Activated T-helper 1 cell treated with anti-CD3 and anti-CD28 coated beads, Interleukin-12 subunit alpha, Interleukin-12 subunit beta, Interleukin-2, Interleukin-4 antibody, amounts not matched to agents 30 ng/mL and 10 ng/mL and 1 ng/mL, durations not matched to agents 14 hours and 24 hours and 36 hours (primary cell): ENCODE data around the gene RAI1. TPM values are rescaled to one million over a fixed set of nuclear protein-coding genes. Genes with fewer than 3 reads are reported as not detected.

Source experiments
- DNase-seq: peaks from one replicate; pipeline ENCODE4 v3.0.0; 2021; ENCODE audit warnings: low spot score
- H3K27ac Mint-ChIP-seq: one replicate; pipeline ENCODE4 v1.8.0; 2021; ENCODE audit warnings: mild to moderate bottlenecking, mixed read lengths
- H3K27me3 Mint-ChIP-seq: one replicate; pipeline ENCODE4 v1.8.0; 2022; ENCODE audit warnings: mild to moderate bottlenecking, moderate library complexity, mixed read lengths; ENCODE audit not compliant: insufficient read depth
- H3K36me3 Mint-ChIP-seq: one replicate; pipeline ENCODE4 v1.8.0; 2021; ENCODE audit warnings: low read depth, mixed read lengths
- H3K4me1 Mint-ChIP-seq: one replicate; pipeline ENCODE4 v1.8.0; 2021; ENCODE audit warnings: low read depth, mixed read lengths
- H3K4me3 Mint-ChIP-seq: one replicate; pipeline ENCODE4 v1.8.0; 2021; ENCODE audit warnings: mild to moderate bottlenecking, moderate library complexity, mixed read lengths
- H3K9me3 Mint-ChIP-seq: one replicate; pipeline ENCODE4 v1.8.0; 2021; ENCODE audit warnings: mixed read lengths
- intact Hi-C: fragments of 100-400 bp; cut with micrococcal nuclease; formaldehyde crosslinking; loops from one replicate; pipeline ENCODE4 v1.15.1; 2024
- total RNA-seq: library from RNA; stranded (reverse); gene quantifications from 2 replicates; pipeline ENCODE4 v1.2.3, GENCODE V29; 2022

The RAI1 gene
- total RNA-seq, 1 donor from 2014 or later, result 31.1 TPM

DNA sequence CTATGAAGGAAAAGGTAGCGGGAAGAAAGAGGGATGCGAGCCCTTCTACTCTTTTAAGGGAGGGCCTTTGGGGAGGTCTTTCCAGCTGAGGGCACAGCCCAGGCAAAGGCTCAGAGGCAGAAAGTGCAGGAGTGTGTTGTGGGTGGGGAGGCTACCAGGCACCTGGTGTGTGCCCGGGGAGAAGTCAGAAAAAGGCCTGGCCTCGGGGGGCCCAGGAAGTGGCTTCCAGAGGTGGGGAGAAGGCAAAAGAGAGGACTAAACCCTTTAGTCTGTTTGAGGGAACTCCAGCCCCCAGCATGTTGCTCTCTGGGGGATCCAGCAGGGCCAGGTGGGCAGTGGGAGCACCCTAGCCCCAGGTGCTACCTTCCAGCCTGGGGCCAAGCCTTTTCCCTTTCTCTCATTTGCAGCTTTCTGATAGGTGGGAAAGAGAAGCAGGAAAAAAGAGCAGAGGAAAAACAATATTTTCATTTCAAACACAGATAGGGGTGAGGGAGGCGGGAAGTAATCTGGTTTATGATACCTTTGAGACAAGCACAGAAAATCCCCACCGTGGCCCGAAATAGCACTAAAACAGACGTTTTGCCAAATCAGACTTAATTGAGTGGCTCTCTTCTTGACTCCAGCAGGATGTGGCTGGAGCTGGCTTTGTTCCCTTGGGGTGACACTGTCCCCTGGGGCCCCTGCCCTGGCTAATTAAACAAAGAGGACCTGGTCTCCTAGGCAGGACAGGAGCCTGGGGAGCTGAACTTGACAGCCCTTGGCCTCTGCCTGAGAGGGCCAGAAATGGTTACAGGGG is 10.4 kb downstream of the RAI1 start:
- intact Hi-C loops, result loop anchor here (5.0 kb wide), 1 partner anchor 396 kb away; the partner anchor contains the start of gene DRG2

DNA sequence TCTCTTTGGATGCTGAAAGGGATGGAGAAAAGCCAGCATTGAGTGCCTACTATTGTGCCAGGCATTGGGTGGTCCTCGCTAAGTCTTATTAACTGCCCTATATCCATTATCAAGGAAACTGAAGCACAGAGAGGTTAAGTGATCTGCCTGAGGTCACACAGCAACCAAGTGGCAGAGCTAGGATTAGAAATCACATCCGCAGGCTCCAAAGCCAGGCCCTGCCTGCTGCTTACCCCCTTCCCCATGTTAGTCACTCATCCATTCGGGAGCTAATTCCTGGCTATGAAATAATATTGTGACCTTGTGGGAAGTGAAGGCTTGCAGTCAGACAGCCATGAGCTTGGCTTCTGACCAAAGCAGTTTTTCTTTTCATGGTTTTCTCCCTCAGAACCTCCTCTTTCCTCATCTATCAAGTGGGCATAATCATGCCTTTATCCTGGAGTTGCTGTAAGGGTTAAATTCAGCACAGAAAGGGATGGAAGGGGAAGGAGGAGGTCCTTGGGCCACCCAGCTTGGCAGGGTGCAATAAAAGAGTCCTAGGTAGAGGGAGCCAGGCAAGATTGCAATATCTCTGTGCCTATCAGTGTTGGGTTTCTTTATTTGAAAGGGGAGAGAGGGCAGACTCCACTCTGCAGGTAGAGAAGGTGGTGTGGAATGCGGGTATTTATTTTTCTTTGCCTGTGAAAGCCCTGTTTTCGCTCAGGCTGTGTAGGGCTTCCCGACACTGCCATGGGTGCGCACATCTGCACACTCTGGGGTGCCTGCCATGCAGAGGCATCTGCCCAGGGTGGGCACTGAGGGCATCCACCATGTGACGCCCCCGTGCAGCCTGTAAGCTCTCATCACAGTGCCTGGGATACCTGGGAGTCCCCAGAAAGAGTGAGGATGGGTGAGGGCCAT is 11.3 kb downstream of the RAI1 start:
- H3K4me3 Mint-ChIP-seq, result peak overlapping the region; percentile 3
- H3K27me3 Mint-ChIP-seq, result no peaks in the 10 kb centered on the region
- peaks cover 67% of the 10 kb centered on the region for H3K4me1 Mint-ChIP-seq
- H3K9me3 Mint-ChIP-seq, result no peaks in the 10 kb centered on the region
- DNase-seq, result no peak
- intact Hi-C loops, result loop anchor here (5.0 kb wide), 1 partner anchor 395 kb away; the partner anchor contains the start of gene DRG2
- H3K27ac Mint-ChIP-seq, result peak overlapping the region; percentile 7
- H3K36me3 Mint-ChIP-seq, result peaks cover 3% of the 10 kb centered on the region

More for the DNA sequence above, 10.4 kb downstream of the RAI1 start:
- Mint-ChIP-seq H3K4me3 (peak overlapping the region; percentile 5), H3K4me1 (peaks cover 63% of the 10 kb centered on the region), H3K27me3 (no peaks in the 10 kb centered on the region), H3K36me3 (peaks cover 3% of the 10 kb centered on the region), H3K27ac (peak overlapping the region; percentile 76), H3K9me3 (no peaks in the 10 kb centered on the region)
- no peak for DNase-seq

DNA sequence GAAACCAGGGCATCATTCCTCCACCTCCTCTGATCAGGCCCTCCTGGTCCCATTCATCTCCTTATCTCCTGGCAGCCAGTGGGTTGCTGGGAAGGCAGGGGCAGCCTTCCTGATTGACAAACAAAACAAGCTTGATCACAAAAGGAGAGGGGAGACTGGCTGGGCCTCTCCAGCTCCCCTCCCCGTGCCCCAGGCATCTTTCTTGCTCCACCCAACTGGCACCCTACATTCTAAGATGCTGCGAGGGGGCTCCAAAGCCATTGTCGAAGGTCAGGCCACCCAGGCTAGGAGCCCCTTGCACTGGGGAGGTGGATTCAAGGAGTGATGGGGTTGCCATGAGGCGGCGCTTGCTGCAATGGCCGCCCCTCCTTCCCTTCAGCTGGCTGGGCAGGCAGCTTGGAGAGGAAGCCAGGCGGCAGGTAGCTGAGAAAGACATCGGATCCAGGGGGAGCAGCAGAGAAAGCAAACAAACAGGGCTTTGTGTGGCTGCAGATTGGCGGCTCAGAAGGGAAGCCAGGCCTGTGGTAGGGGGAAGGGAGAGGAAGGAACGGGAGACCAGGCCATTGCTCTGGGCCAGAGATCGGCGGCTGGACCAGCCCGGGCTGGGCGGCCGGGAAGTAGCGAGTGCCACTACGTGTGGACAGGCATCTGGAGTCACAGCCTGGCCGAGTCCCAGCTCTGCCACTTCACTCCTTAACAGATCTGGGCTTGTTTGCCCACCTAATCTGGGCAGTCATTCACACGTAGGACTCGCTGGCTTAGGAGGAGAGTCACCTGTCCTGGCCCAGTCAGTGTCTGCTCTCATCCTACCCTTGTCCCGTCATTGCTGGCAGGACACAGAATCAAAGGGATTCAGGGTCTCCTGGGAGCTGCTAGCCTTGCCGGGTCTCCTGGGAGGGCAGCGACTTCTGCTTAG is 12.3 kb downstream of the RAI1 start:
- intact Hi-C loops, result loop anchor here (1.0 to 5.0 kb wide), 3 partner anchors 11 to 394 kb away; partner anchors contain the start of gene DRG2
- DNase-seq, result no peak
- no peaks in the 10 kb centered on the region for H3K27me3 Mint-ChIP-seq
- peak overlapping the region; percentile 73 for H3K4me3 Mint-ChIP-seq
- H3K36me3 Mint-ChIP-seq, result peaks cover 3% of the 10 kb centered on the region
- peak overlapping the region; percentile 94 for H3K27ac Mint-ChIP-seq
- peaks cover 69% of the 10 kb centered on the region for H3K4me1 Mint-ChIP-seq
- no peaks in the 10 kb centered on the region for H3K9me3 Mint-ChIP-seq

- Mint-ChIP-seq H3K36me3 (peaks cover 3% of the 10 kb centered on the region), H3K4me1 (peaks cover 73% of the 10 kb centered on the region), H3K9me3 (no peaks in the 10 kb centered on the region), H3K4me3 (peak overlapping the region; percentile 88), H3K27ac (peak overlapping the region; percentile 94), H3K27me3 (no peaks in the 10 kb centered on the region)
- peak; percentile 72 for DNase-seq
- intact Hi-C loops, result loop anchor here (1.0 to 5.0 kb wide), 3 partner anchors 12 to 393 kb away; partner anchors contain the start of gene DRG2
Measured at GRCh38 chr17:17694169-17695081, 13.2 kb downstream of the RAI1 start.

DNA sequence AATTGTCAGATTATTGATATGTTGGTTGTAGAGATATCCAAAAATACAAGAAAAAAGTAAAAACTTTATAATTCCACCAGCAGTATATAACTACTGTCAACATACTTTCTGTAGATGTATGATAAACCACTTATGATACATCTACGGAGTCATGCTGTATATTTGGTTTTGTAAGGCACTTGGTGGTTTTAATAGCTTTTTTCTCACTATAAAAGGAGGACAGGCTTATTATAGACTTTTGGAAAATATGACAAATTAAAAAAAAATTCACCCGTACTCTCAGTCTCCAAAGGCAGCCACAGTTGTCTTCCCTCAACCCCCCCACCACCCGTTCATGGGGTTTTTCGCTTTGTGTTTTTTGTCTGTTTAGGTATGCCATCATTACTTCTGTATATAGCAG is 14.8 kb downstream of the RAI1 start:
- intact Hi-C loops, result no loop called here
- Mint-ChIP-seq H3K36me3 (peaks cover 3% of the 10 kb centered on the region), H3K27ac (peak overlapping the region; percentile 26), H3K4me3 (peak overlapping the region; percentile 88), H3K4me1 (peaks cover 64% of the 10 kb centered on the region), H3K27me3 (no peaks in the 10 kb centered on the region), H3K9me3 (no peaks in the 10 kb centered on the region)
- no peak for DNase-seq

- Mint-ChIP-seq H3K36me3 (peaks cover 3% of the 10 kb centered on the region), H3K27ac (peak overlapping the region; percentile 73), H3K4me1 (peaks cover 55% of the 10 kb centered on the region), H3K27me3 (no peaks in the 10 kb centered on the region), H3K9me3 (no peaks in the 10 kb centered on the region), H3K4me3 (peak overlapping the region; percentile 17)
- intact Hi-C loops, result no loop called here
- DNase-seq, result no peak
Measured at GRCh38 chr17:17696882-17697633, 15.8 kb downstream of the RAI1 start.

DNA sequence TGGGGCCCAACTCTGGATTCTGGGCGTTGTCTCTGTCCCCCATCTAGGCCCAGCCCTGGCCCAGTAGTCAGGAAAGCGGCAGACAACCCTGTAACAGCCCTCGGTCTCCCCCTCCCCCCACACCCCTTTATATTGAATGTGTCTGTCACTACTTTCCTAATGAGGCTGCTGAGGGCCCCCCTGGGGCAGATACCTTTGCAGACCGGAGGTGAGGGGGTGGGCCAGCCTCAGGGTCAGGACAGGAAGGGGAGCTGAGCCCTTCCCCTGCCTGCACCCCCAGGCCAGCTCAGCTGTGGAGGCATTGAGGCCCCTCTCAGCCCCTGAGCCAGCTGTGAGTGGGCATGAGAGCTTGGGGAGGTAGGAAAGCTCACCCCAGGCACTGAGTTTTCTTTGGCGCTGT is 17.1 kb downstream of the RAI1 start:
- intact Hi-C loops, result no loop called here
- H3K27ac Mint-ChIP-seq, result no peak overlapping the region
- H3K36me3 Mint-ChIP-seq, result peaks cover 3% of the 10 kb centered on the region
- DNase-seq, result no peak
- no peak overlapping the region for H3K4me3 Mint-ChIP-seq
- H3K27me3 Mint-ChIP-seq, result no peaks in the 10 kb centered on the region
- H3K4me1 Mint-ChIP-seq, result peaks cover 42% of the 10 kb centered on the region
- no peaks in the 10 kb centered on the region for H3K9me3 Mint-ChIP-seq

GRCh38 chr17:17698869-17699351 is 17.7 kb downstream of the RAI1 start:
- Mint-ChIP-seq H3K27me3 (no peaks in the 10 kb centered on the region), H3K36me3 (peaks cover 3% of the 10 kb centered on the region), H3K9me3 (no peaks in the 10 kb centered on the region), H3K4me3 (no peak overlapping the region), H3K4me1 (peaks cover 36% of the 10 kb centered on the region), H3K27ac (peak overlapping the region; percentile 75)
- intact Hi-C loops, result no loop called here
- no peak for DNase-seq

DNA sequence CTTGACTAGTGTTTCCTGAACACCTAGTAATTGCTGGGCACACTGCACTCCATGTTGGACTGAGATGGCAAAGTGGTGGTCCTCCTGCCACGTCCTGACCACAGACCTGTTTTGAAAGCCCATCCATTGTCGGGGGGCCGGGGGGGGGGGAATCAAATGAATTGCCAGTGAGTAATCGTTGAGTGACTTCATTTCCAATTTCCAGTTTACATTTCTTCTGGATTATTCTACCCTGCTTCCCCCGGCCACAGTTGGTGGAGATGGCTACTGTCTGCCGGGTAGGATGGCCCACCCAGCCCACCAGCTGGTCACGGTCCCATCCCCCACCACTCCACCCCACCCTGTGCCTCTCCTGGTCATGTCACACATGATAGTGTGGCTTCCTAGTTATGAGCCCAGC is 18.2 kb downstream of the RAI1 start:
- DNase-seq, result no peak
- Mint-ChIP-seq H3K9me3 (no peaks in the 10 kb centered on the region), H3K4me1 (peaks cover 32% of the 10 kb centered on the region), H3K4me3 (no peak overlapping the region), H3K27ac (no peak overlapping the region), H3K36me3 (peaks cover 3% of the 10 kb centered on the region), H3K27me3 (no peaks in the 10 kb centered on the region)
- intact Hi-C loops, result no loop called here

GRCh38 chr17:17700251-17700969 is 19.2 kb downstream of the RAI1 start:
- no peak overlapping the region for H3K27ac Mint-ChIP-seq
- no peak for DNase-seq
- H3K27me3 Mint-ChIP-seq, result no peaks in the 10 kb centered on the region
- H3K9me3 Mint-ChIP-seq, result no peaks in the 10 kb centered on the region
- peaks cover 29% of the 10 kb centered on the region for H3K4me1 Mint-ChIP-seq
- peaks cover 3% of the 10 kb centered on the region for H3K36me3 Mint-ChIP-seq
- intact Hi-C loops, result no loop called here
- no peak overlapping the region for H3K4me3 Mint-ChIP-seq
